ENCODE data around the gene HSD17B2.

DNA sequence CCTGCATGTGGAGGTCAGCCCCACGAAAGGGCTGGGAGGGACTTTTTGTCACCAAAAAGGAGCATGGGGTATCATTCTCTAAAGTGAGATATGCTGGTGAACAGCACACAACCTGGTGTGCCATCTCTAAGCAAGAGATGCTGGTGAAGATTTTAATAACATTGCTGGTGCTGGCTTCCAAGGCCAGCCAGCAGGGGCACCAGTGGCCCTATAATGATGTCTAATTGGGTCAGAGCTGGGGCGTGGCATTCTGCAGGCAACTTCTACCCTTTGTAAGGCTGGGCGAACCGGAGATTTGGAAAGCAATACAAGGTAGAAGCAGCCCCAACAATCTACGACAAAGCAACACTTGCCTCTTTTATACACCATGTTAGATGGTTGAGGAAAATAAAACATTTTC is 40.6 kb upstream of the HSD17B2 start:
- TF ChIP-seq GATA2 (IDR thresholded peaks at IDR 0.05; ENCODE audit: low read depth, low read length) (no peak), GATA3 (IDR thresholded peaks at IDR 0.05; ENCODE audit: low read depth, low read length) (no peak)
